Stimulated activated CD8-positive, alpha-beta memory T cell treated with anti-CD3 and anti-CD28 coated beads, Interleukin-7, amount 100 ng/mL, for 48 hours (primary cell): ENCODE results near the gene PPP1R3E.

Experiments used
- DNase-seq, 2 donors: peaks; one replicate each; pipeline ENCODE4 v3.0.0-alpha.2; 2020; ENCODE audit warnings: low read depth in 1 of 2; ENCODE audit errors: extremely low read depth in 1 of 2

The PPP1R3E gene

GRCh38 chr14:23249824-23250223, 52.8 kb downstream of the PPP1R3E start:
- DNase-seq = no peak

DNA sequence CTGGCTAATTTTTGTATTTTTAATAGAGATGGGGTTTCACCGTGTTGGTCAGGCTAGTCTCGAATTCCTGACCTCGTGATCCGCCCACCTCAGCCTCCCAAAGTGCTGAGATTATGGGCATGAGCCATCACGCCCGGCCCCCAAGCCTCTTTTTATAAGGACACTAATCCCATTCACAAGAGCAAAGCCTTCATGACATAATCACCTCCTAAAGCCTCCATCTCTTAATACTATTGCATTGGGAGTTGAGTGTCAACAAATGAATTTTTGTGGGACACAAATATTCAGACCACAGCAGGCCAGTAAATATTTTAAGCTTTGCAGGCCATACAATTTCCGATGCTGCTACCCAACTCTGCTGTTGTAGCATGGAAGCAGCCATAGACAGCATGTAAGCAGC, 54.1 kb downstream of the PPP1R3E start:
- no peak for DNase-seq
